ENCODE measurements around the gene ZNF709. TPM values are rescaled to one million over a fixed set of nuclear protein-coding genes. Genes with fewer than 3 reads are reported as not detected.

The ZNF709 gene
- 2.0 to 5.2 TPM (median 3.0 TPM) in 3 replicates for total RNA-seq
- long read RNA-seq, result 0 reads

GRCh38 chr19:12484371-12485051, at the start of gene ZNF709:
ZNF709 (minus strand) TSS chr19:12484816; CDS start chr19:12484657, 159 bp downstream.
- peak; percentile 92 for DNase-seq (ENCODE audit: low spot score)
- no peaks in the 10 kb centered on the region for H3K9me3 Mint-ChIP-seq (ENCODE audit: low read depth)
- H3K4me3 Mint-ChIP-seq (ENCODE audit: unreplicated experiment), result peak within 1 kb of the TSS; percentile 90
- no peaks in the 10 kb centered on the region for H3K36me3 Mint-ChIP-seq (ENCODE audit: low read depth)
- H3K4me1 Mint-ChIP-seq (ENCODE audit: low read depth), result peaks cover 31% of the 10 kb centered on the region
- H3K27ac Mint-ChIP-seq (ENCODE audit: unreplicated experiment), result peak within 1 kb of the TSS; percentile 91
- no peaks in the 10 kb centered on the region for H3K27me3 Mint-ChIP-seq (ENCODE audit: low read depth)
- TF ChIP-seq CTCF (IDR thresholded peaks at IDR 0.05), result no peak

GRCh38 chr19:12527034-12527836, 42.6 kb upstream of the ZNF709 start:
- H3K4me3 Mint-ChIP-seq (ENCODE audit: unreplicated experiment), result no peak overlapping the region
- DNase-seq (ENCODE audit: low spot score), result no peak
- TF ChIP-seq CTCF (IDR thresholded peaks at IDR 0.05), result no peak
- H3K27me3 Mint-ChIP-seq (ENCODE audit: low read depth), result no peaks in the 10 kb centered on the region
- H3K4me1 Mint-ChIP-seq (ENCODE audit: low read depth), result no peaks in the 10 kb centered on the region
- H3K36me3 Mint-ChIP-seq (ENCODE audit: low read depth), result peaks cover 82% of the 10 kb centered on the region
- peaks cover 77% of the 10 kb centered on the region for H3K9me3 Mint-ChIP-seq (ENCODE audit: low read depth)
- peak overlapping the region; percentile 1 for H3K27ac Mint-ChIP-seq (ENCODE audit: unreplicated experiment)

GRCh38 chr19:12526542-12526941, 41.9 kb upstream of the ZNF709 start:
- H3K27ac Mint-ChIP-seq (ENCODE audit: unreplicated experiment), result no peak overlapping the region
- no peaks in the 10 kb centered on the region for H3K4me1 Mint-ChIP-seq (ENCODE audit: low read depth)
- no peak for TF ChIP-seq CTCF (IDR thresholded peaks at IDR 0.05)
- H3K9me3 Mint-ChIP-seq (ENCODE audit: low read depth), result peaks cover 80% of the 10 kb centered on the region
- H3K4me3 Mint-ChIP-seq (ENCODE audit: unreplicated experiment), result no peak overlapping the region
- H3K36me3 Mint-ChIP-seq (ENCODE audit: low read depth), result peaks cover 84% of the 10 kb centered on the region
- H3K27me3 Mint-ChIP-seq (ENCODE audit: low read depth), result no peaks in the 10 kb centered on the region
- no peak for DNase-seq (ENCODE audit: low spot score)

- Mint-ChIP-seq H3K9me3 (ENCODE audit: low read depth) (peaks cover 64% of the 10 kb centered on the region), H3K4me1 (ENCODE audit: low read depth) (no peaks in the 10 kb centered on the region), H3K27me3 (ENCODE audit: low read depth) (no peaks in the 10 kb centered on the region), H3K4me3 (ENCODE audit: unreplicated experiment) (no peak overlapping the region), H3K27ac (ENCODE audit: unreplicated experiment) (no peak overlapping the region), H3K36me3 (ENCODE audit: low read depth) (peaks cover 68% of the 10 kb centered on the region)
- no peak for TF ChIP-seq CTCF (IDR thresholded peaks at IDR 0.05)
- DNase-seq (ENCODE audit: low spot score), result no peak
These were observed 37.4 kb upstream of the ZNF709 start for GRCh38 chr19:12521996-12522395.

- TF ChIP-seq CTCF (IDR thresholded peaks at IDR 0.05), result no peak
- no peak for DNase-seq (ENCODE audit: low spot score)
- Mint-ChIP-seq H3K4me1 (ENCODE audit: low read depth) (no peaks in the 10 kb centered on the region), H3K36me3 (ENCODE audit: low read depth) (peaks cover 20% of the 10 kb centered on the region), H3K4me3 (ENCODE audit: unreplicated experiment) (no peak overlapping the region), H3K27me3 (ENCODE audit: low read depth) (no peaks in the 10 kb centered on the region), H3K9me3 (ENCODE audit: low read depth) (peaks cover 34% of the 10 kb centered on the region), H3K27ac (ENCODE audit: unreplicated experiment) (no peak overlapping the region)
These were observed 29.0 kb upstream of the ZNF709 start for GRCh38 chr19:12513531-12514061.

Data from chondrocyte (in vitro differentiated cells).